ENCODE data around the gene LGI4. TPM values are rescaled to one million over a fixed set of nuclear protein-coding genes. Genes with fewer than 3 reads are reported as not detected.

LGI4 gene
- total and polyA plus RNA-seq, 4 experiments from 2014 or later: 0.72 to 0.81 TPM; not detected in 2

GRCh38 chr19:35115177-35115951 lies 19.5 kb downstream of the LGI4 start, which contains the start of gene FXYD3:
Gene FXYD3, plus strand, starts transcription at chr19:35115823. Its CDS starts 3,554 bp downstream, at chr19:35119377.
- Histone ChIP-seq H3K27ac (ENCODE audit: low read depth, low read length) (no peak within 1 kb of the TSS), H3K4me3 (ENCODE audit: low read length in 2 of 2) (no peak within 1 kb of the TSS), H3K4me1 (ENCODE audit: insufficient read depth, low read length) (peaks cover 9% of the 10 kb centered on the region), H3K9me3 (ENCODE audit: control insufficient read depth in 1 of 2, low read length in 2 of 2) (no peaks in the 10 kb centered on the region), H3K27me3 (ENCODE audit: insufficient read depth, low read length) (no peaks in the 10 kb centered on the region), H3K36me3 (ENCODE audit: insufficient read depth, low read length) (no peaks in the 10 kb centered on the region)
- Mint-ChIP-seq H3K4me3 (peak within 1 kb of the TSS in 1 of 8 donors; percentile 25), H3K27ac (peak within 1 kb of the TSS in 4 of 7 donors; percentile 30 to 77 (median 60)), H3K36me3 (no peaks in the 10 kb centered on the region), H3K27me3 (peaks cover 2 to 11% of the 10 kb centered on the region in 2 donors), H3K4me1 (peaks cover 4 to 7% (median 5%) of the 10 kb centered on the region in 4 donors), H3K9me3 (peaks cover 0 to 1% (median 0%) of the 10 kb centered on the region in 8 donors)
- CTCF ChIA-PET (ENCODE audit: partially characterized antibody): interaction anchor here (0.5 to 4.8 kb wide), 12 partner anchors 8 to 382 kb away, joined by 3 to 20 read pairs (median 4); partner anchors contain the start of gene LGI4
- DNase-seq: no peak
- intact Hi-C loops (cut with micrococcal nuclease): loop anchor here (2.0 kb wide), 1 partner anchor 25 kb away; no protein-coding TSS in a partner anchor
- POLR2A ChIA-PET (ENCODE audit: partially characterized antibody): interaction anchor here (0.9 to 1.0 kb wide), 2 partner anchors 26 to 99 kb away, joined by 3 to 5 read pairs; no protein-coding TSS in a partner anchor

DNA sequence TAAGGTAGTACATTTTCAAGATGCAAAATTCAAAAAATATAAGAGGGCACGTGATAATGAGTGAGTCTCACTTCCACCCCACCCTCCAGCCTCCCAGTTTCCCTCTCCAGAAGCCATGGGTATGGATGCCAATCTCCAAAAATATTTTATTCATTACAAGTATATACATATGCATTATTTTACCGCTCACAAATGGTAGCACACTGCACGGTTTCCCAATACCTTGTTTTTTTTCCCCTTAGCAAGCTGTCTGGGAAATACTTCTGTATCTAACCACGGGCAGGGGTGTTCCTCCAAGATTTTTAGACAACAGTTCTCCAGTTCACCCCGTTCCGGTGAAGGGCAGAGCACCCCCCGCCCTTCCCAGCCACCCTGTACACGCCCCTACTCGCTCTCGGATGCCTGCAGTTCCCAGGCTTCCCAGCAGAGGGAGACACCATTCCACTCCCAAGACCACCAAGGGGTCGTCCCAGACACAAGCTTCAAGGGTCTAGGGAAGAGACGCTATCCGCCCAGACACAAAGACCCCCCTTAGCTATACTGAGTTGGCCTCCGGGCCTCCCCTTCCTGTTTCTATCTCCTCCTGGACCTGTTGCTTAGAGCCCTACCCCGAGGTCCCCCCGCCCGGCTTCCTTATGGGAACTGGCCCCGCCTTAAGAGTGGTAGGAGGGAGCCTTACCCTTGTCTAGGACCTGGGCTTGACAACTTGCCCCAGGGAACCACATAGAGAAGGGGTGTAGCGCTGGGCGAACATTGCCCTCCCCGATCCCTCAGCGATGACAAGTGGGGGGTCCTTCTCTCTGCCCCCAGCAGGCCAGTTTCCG lies 20.3 kb downstream of the LGI4 start:
- Mint-ChIP-seq H3K4me3 (peak overlapping the region in 2 of 8 donors; percentile 25 to 36), H3K27ac (peak overlapping the region in 4 of 7 donors; percentile 30 to 77 (median 60)), H3K9me3 (peaks cover 0 to 1% (median 0%) of the 10 kb centered on the region in 8 donors), H3K27me3 (peaks cover 5 to 11% of the 10 kb centered on the region in 2 donors), H3K36me3 (no peaks in the 10 kb centered on the region), H3K4me1 (peaks cover 4 to 7% (median 5%) of the 10 kb centered on the region in 4 donors)
- Histone ChIP-seq H3K4me3 (ENCODE audit: low read length in 2 of 2) (no peak overlapping the region), H3K27me3 (ENCODE audit: insufficient read depth, low read length) (no peaks in the 10 kb centered on the region), H3K4me1 (ENCODE audit: insufficient read depth, low read length) (peaks cover 9% of the 10 kb centered on the region), H3K36me3 (ENCODE audit: insufficient read depth, low read length) (no peaks in the 10 kb centered on the region), H3K9me3 (ENCODE audit: control insufficient read depth in 1 of 2, low read length in 2 of 2) (no peaks in the 10 kb centered on the region), H3K27ac (ENCODE audit: low read depth, low read length) (no peak overlapping the region)
- ChIA-PET CTCF (ENCODE audit: partially characterized antibody) (interaction anchor here (1.0 to 4.8 kb wide), 11 partner anchors 9 to 381 kb away, joined by 3 to 20 read pairs (median 4); partner anchors contain the start of gene LGI4), POLR2A (ENCODE audit: partially characterized antibody) (interaction anchor here (0.6 to 1.0 kb wide), 3 partner anchors 27 to 100 kb away, joined by 3 to 5 read pairs (median 3); no protein-coding TSS in a partner anchor)
- DNase-seq: peak; percentile 56 to 64 (median 58)
- intact Hi-C loops (cut with micrococcal nuclease): loop anchor here (1.0 to 5.0 kb wide), 5 partner anchors 21 to 155 kb away; partner anchors contain the start of genes FXYD5 and LGI4

- intact Hi-C loops (cut with micrococcal nuclease): loop anchor here (5.0 kb wide), 1 partner anchor 39 kb away; the partner anchor contains the start of gene FXYD5
- no peak overlapping the region for H3K27ac ChIP-seq (ENCODE audit: low read depth, low read length)
Measured at GRCh38 chr19:35112995-35113688, 21.7 kb downstream of the LGI4 start.

GRCh38 chr19:35110974-35111373 lies 23.9 kb downstream of the LGI4 start:
- ChIA-PET POLR2A (ENCODE audit: partially characterized antibody) (no interaction called here), CTCF (ENCODE audit: partially characterized antibody) (interaction anchor here (0.6 to 1.2 kb wide), 3 partner anchors 9 to 105 kb away, joined by 3 to 4 read pairs (median 3); no protein-coding TSS in a partner anchor)
- Mint-ChIP-seq H3K4me1 (peaks cover 4 to 7% (median 5%) of the 10 kb centered on the region in 4 donors), H3K27ac (no peak overlapping the region), H3K9me3 (peaks cover 0 to 1% (median 0%) of the 10 kb centered on the region in 8 donors), H3K4me3 (no peak overlapping the region), H3K27me3 (peaks cover 7 to 11% of the 10 kb centered on the region in 2 donors), H3K36me3 (no peaks in the 10 kb centered on the region)
- no peak overlapping the region for H3K27ac ChIP-seq (ENCODE audit: low read depth, low read length)
- intact Hi-C loops (cut with micrococcal nuclease): loop anchor here (5.0 kb wide), 1 partner anchor 41 kb away; the partner anchor contains the start of gene FXYD5
- peaks cover 9% of the 10 kb centered on the region for H3K4me1 ChIP-seq (ENCODE audit: insufficient read depth, low read length)
- H3K27me3 ChIP-seq (ENCODE audit: insufficient read depth, low read length): no peaks in the 10 kb centered on the region
- no peak for DNase-seq
- H3K36me3 ChIP-seq (ENCODE audit: insufficient read depth, low read length): no peaks in the 10 kb centered on the region
- no peaks in the 10 kb centered on the region for H3K9me3 ChIP-seq (ENCODE audit: control insufficient read depth in 1 of 2, low read length in 2 of 2)
- H3K4me3 ChIP-seq (ENCODE audit: low read length in 2 of 2): no peak overlapping the region

More at GRCh38 chr19:35112995-35113688, 21.7 kb downstream of the LGI4 start:
- Mint-ChIP-seq H3K27me3 (peaks cover 9 to 11% of the 10 kb centered on the region in 2 donors), H3K27ac (no peak overlapping the region), H3K4me1 (peaks cover 4 to 7% (median 5%) of the 10 kb centered on the region in 4 donors), H3K4me3 (no peak overlapping the region), H3K36me3 (no peaks in the 10 kb centered on the region), H3K9me3 (peaks cover 0 to 1% (median 0%) of the 10 kb centered on the region in 8 donors)
- ChIA-PET CTCF (ENCODE audit: partially characterized antibody) (interaction anchor here (1.4 kb wide), 1 partner anchor 29 kb away, joined by 3 read pairs; no protein-coding TSS in a partner anchor), POLR2A (ENCODE audit: partially characterized antibody) (no interaction called here)
- Histone ChIP-seq H3K36me3 (ENCODE audit: insufficient read depth, low read length) (no peaks in the 10 kb centered on the region), H3K9me3 (ENCODE audit: control insufficient read depth in 1 of 2, low read length in 2 of 2) (no peaks in the 10 kb centered on the region), H3K4me3 (ENCODE audit: low read length in 2 of 2) (no peak overlapping the region), H3K27me3 (ENCODE audit: insufficient read depth, low read length) (no peaks in the 10 kb centered on the region), H3K4me1 (ENCODE audit: insufficient read depth, low read length) (peaks cover 9% of the 10 kb centered on the region)
- no peak for DNase-seq

DNA sequence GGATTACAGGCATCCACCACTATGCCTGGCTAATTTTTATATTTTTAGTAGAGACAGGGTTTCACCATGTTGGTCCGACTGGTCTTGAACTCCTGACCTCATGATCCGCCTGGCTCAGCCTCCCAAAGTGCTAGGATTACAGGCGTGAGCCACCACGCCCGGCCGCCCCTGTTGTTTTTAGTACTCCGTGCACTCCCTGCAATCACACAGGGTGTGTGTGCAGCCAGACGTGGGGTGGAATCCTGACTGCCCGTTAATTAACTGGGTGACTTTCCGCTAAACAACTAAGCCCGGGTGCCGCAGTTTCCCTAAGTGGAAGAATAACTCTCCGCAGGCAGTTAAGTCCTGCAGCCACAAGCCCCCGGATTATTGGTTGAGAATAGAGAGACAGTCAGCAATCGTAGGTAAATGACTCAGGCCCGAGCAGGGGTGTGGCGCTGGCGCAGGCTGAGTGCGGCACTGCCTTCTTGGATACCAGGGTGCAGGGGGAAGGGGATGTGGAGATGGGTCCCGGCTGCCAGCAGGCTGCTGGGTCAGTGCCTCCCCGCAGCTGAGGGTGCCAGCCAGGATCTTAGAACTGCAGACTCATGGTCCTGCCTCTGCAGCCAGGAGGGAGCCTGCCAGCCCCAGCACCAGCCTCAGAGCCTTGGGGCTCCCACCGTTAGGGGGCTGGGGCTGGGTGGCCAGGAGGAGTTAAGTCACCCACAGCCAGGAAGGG lies 25.3 kb downstream of the LGI4 start:
- no peaks in the 10 kb centered on the region for H3K36me3 Mint-ChIP-seq
- peaks cover 6 to 7% of the 10 kb centered on the region in 2 donors for H3K27me3 Mint-ChIP-seq
- ChIA-PET POLR2A (ENCODE audit: partially characterized antibody) (no interaction called here), CTCF (ENCODE audit: partially characterized antibody) (no interaction called here)
- DNase-seq: no peak
- peaks cover 3% of the 10 kb centered on the region for H3K4me1 ChIP-seq (ENCODE audit: insufficient read depth, low read length)
- intact Hi-C loops (cut with micrococcal nuclease): loop anchor here (5.0 kb wide), 1 partner anchor 43 kb away; the partner anchor contains the start of gene FXYD5
- no peaks in the 10 kb centered on the region for H3K9me3 ChIP-seq (ENCODE audit: control insufficient read depth in 1 of 2, low read length in 2 of 2)
- no peak overlapping the region for H3K4me3 ChIP-seq (ENCODE audit: low read length in 2 of 2)
- H3K4me3 Mint-ChIP-seq: no peak overlapping the region
- no peaks in the 10 kb centered on the region for H3K36me3 ChIP-seq (ENCODE audit: insufficient read depth, low read length)
- peaks cover 2 to 3% (median 2%) of the 10 kb centered on the region in 4 donors for H3K4me1 Mint-ChIP-seq
- H3K27ac ChIP-seq (ENCODE audit: low read depth, low read length): no peak overlapping the region
- H3K27ac Mint-ChIP-seq: no peak overlapping the region
- H3K27me3 ChIP-seq (ENCODE audit: insufficient read depth, low read length): no peaks in the 10 kb centered on the region
- peaks cover 0 to 1% (median 0%) of the 10 kb centered on the region in 8 donors for H3K9me3 Mint-ChIP-seq

DNA sequence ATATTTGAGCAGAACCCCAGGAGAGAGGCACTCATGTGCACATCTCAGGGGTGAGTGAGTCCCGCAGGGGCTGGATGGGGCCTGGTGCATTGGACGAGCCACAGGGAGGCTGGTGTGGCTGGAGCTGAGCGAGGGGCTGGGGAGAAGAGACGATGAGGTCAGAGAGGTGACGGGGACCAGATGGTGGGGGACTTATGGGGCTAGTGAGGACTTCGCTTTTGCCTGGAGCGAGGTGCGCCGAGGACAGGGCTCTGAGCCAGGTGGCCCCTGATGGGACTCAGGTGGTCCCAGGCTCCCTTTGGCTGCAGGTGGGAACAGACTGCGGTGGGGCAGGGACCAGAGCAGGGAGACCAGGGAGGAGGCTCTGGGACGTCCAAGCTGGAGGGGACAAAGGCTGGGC lies 26.1 kb downstream of the LGI4 start:
- Histone ChIP-seq H3K4me1 (ENCODE audit: insufficient read depth, low read length) (no peaks in the 10 kb centered on the region), H3K9me3 (ENCODE audit: control insufficient read depth in 1 of 2, low read length in 2 of 2) (no peaks in the 10 kb centered on the region), H3K27ac (ENCODE audit: low read depth, low read length) (no peak overlapping the region), H3K36me3 (ENCODE audit: insufficient read depth, low read length) (no peaks in the 10 kb centered on the region), H3K4me3 (ENCODE audit: low read length in 2 of 2) (no peak overlapping the region), H3K27me3 (ENCODE audit: insufficient read depth, low read length) (no peaks in the 10 kb centered on the region)
- no peak for DNase-seq
- ChIA-PET POLR2A (ENCODE audit: partially characterized antibody) (no interaction called here), CTCF (ENCODE audit: partially characterized antibody) (no interaction called here)
- H3K9me3 Mint-ChIP-seq: peaks cover 0 to 1% (median 0%) of the 10 kb centered on the region in 8 donors
- no peaks in the 10 kb centered on the region for H3K36me3 Mint-ChIP-seq
- no peak overlapping the region for H3K27ac Mint-ChIP-seq
- H3K4me1 Mint-ChIP-seq: no peaks in the 10 kb centered on the region
- intact Hi-C loops (cut with micrococcal nuclease): no loop called here
- H3K4me3 Mint-ChIP-seq: no peak overlapping the region
- peaks cover 4 to 7% of the 10 kb centered on the region in 2 donors for H3K27me3 Mint-ChIP-seq

Data from CD4-positive, alpha-beta memory T cell (primary cell).